Prostate gland (tissue), 2 donors: Measurements from ENCODE around the gene WDFY1.

Experiments
- CTCF ChIP-seq, 4 experiments: fragments of 200-600 bp in 2 of 4; fragments of 450-650 bp in 2 of 4; sonication (generic) in 2 of 4; IDR thresholded peaks; 1 replicate in 3 of 4; 2 replicates in 1 of 4; pipeline ENCODE4 v1.5.1; 2016 to 2019; ENCODE audit warnings: antibody characterized with exemption in 4 of 4, mild to moderate bottlenecking in 2 of 4, moderate library complexity in 2 of 4
- POLR2A ChIP-seq: fragments of 450-650 bp; IDR thresholded peaks from one replicate; pipeline ENCODE4 v1.6.1; 2016; ENCODE audit warnings: antibody characterized with exemption, mild to moderate bottlenecking

DNA sequence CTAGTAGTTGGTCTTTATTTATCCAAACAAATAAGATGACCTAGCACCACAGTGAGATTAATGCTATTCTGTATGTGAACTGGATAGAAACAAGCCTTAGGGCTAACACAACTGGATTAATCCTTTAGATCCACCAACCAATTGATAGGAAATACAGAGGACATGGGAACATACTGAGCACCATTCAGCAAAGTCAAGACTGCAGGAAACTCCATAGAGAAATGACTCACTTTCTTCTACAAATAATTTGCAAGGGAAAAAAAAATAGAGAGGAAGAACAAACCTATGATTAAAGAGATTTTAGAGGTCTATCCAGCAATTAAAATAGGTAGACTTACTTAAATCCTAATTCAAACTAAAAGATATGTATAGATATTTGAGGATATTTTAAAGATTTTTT is 23.9 kb downstream of the WDFY1 start:
- TF ChIP-seq CTCF (IDR thresholded peaks at IDR 0.05) (no peak), POLR2A (no peak)
